Heart right ventricle (tissue), 16 donors: ENCODE results near the gene CFAP161. TPM values are rescaled to one million over a fixed set of nuclear protein-coding genes. Genes with fewer than 3 reads are reported as not detected.

ENCODE experiments used
- ATAC-seq, 8 donors: fragments of 200-7000 bp; cut with Tn5 transposase; one replicate each; pipeline ENCODE4 v1.9.1; 2020; ENCODE audit warnings: mild to moderate bottlenecking in 8 of 8, moderate library complexity in 8 of 8, moderate number of reproducible peaks in 1 of 8
- DNase-seq, 2 donors: peaks; one replicate each; pipeline ENCODE4 v3.0.0-alpha.2; 2020
- H3K27ac ChIP-seq, 10 donors: fragments of 200-600 bp; sonication (generic) in 2 of 10; one replicate each; pipeline versions ENCODE4 v1.5.0 to v1.8.0; 2020 to 2022; ENCODE audit warnings: mild to moderate bottlenecking in 3 of 10
- H3K27me3 ChIP-seq, 7 donors: fragments of 200-600 bp; one replicate each; pipeline ENCODE4 v1.8.0; 2021 to 2022; ENCODE audit warnings: mild to moderate bottlenecking in 2 of 7
- H3K36me3 ChIP-seq, 9 donors: fragments of 200-600 bp; sonication (generic) in 1 of 9; one replicate each; pipeline versions ENCODE4 v1.5.0 to v1.8.0; 2020 to 2022; ENCODE audit warnings: mild to moderate bottlenecking in 2 of 9
- H3K4me1 ChIP-seq, 9 donors: fragments of 200-600 bp; sonication (generic) in 1 of 9; one replicate each; pipeline versions ENCODE4 v1.5.0 to v1.8.0; 2020 to 2022; ENCODE audit warnings: mild to moderate bottlenecking in 4 of 9
- H3K4me3 ChIP-seq, 10 donors: fragments of 200-600 bp; sonication (generic) in 2 of 10; one replicate each; pipeline versions ENCODE4 v1.5.0 to v1.8.0; 2020 to 2022; ENCODE audit warnings: mild to moderate bottlenecking in 7 of 10, moderate library complexity in 2 of 10
- H3K9me3 ChIP-seq, 11 donors: fragments of 200-600 bp in 10 of 11; sonication (generic) in 2 of 11; one replicate each; pipeline versions ENCODE4 v1.5.0 to v1.8.0; 2013 to 2022; ENCODE audit warnings: mild to moderate bottlenecking in 2 of 11, control low read depth in 1 of 11, moderate library complexity in 1 of 11
- CTCF ChIP-seq, 9 donors: fragments of 200-600 bp; sonication (generic) in 2 of 9; IDR thresholded peaks; one replicate each; pipeline versions ENCODE4 v1.5.0 to v1.8.0; 2021 to 2022; ENCODE audit warnings: antibody characterized with exemption in 9 of 9, mild to moderate bottlenecking in 5 of 9, moderate library complexity in 1 of 9
- WGBS, 2 donors: extraction: QIAGEN DNeasy Blood & Tissue Kit; methylation state at CpG; one replicate each; pipeline ENCODE4 v1.1.7; 2013; ENCODE audit warnings: inconsistent platforms in 1 of 2; 5-methylcytosine and 5-hydroxymethylcytosine counted together
- intact Hi-C, 10 donors: fragments of 100-400 bp; cut with DNase I; formaldehyde crosslinking; loops; one replicate each; pipeline versions ENCODE4 v1.11.1 to v1.14.2; 2022
- polyA plus RNA-seq, 2 donors: library from polyadenylated mRNA; stranded (reverse); fragments of 200-250 nt; gene quantifications; one replicate each; pipeline ENCODE4 v1.2.3, GENCODE V29; 2013
- total RNA-seq, 10 donors: library from RNA; stranded (reverse); fragmentation: NEBNext Ultra II Directional in 3 of 10; extraction: Animal tissue kit (Norgen Biotek cat#: 25700) in 3 of 10; gene quantifications; one replicate each; pipeline versions ENCODE4 v1.2.1 to v1.2.4, GENCODE V29; 2021 to 2023
- donor health status: Arrhythmogenic right ventricular cardiomyopathy.
- donor health status: ischemic (EF 13 %, LVEDD 7.1; RV severe dilation, severe dysfunction).
- donor health status: healthy with polysubstance abuse.
- donor health status: DM: no; HTN: yes; CAD: no.
- donor health status: DM: no; HTN: no; CAD: no.
- donor health status: ischemic (EF 25% LVEDD 6.9; RV normal size, moderate dysfunction).
- donor health status: ischemic (EF 25% LVEDD 5.7; RV mildly dilated, moderate dysfunction).
- donor health status: healthy.
- donor health status: DM: yes; HTN: yes; CAD: no.
- donor health status: Ischemic cardiomyopathy.
- donor health status: ischemic (EF 35%, LVEDD 5.7; RV mildly dilated, moderate dysfunction).
- donor health status: nonischemic (EF 11% LVEDD 7.7; RV severe dilation, severe dysfunction).
- donor health status: DM: yes; HTN: yes; CAD: no.
- donor health status: PGD.
- donor health status: ischemic (EF 29% LVEDD 5.4; RV normal size, mild dysfunction).
- donor health status: nonischemic (EF 23%, LVEDD 6.1; RV moderate dilation, normal function).

CFAP161 gene
- total and polyA plus RNA-seq, 12 donors = 0.28 to 1.2 (median 0.83) TPM

- ATAC-seq (no peak), DNase-seq (no peak)
- Histone ChIP-seq H3K4me3 (no peak overlapping the region), H3K27ac (peak overlapping the region in 5 of 10 donors; percentile 58 to 78 (median 73)), H3K4me1 (peaks cover 6 to 48% (median 21%) of the 10 kb centered on the region in 9 donors), H3K9me3 (no peaks in the 10 kb centered on the region), H3K36me3 (no peaks in the 10 kb centered on the region), H3K27me3 (no peaks in the 10 kb centered on the region)
- WGBS, 2 donors = 95 to 96% methylated on average over 2 of the region's 2 CpGs
- intact Hi-C loops = no loop called here
- TF ChIP-seq CTCF (IDR thresholded peaks at IDR 0.05) = no peak
These were observed 34.1 kb downstream of the CFAP161 start for GRCh38 chr15:81168131-81168526.

GRCh38 chr15:81168644-81169043 lies 34.6 kb downstream of the CFAP161 start:
- intact Hi-C loops = no loop called here
- Histone ChIP-seq H3K36me3 (no peaks in the 10 kb centered on the region), H3K4me1 (peaks cover 6 to 48% (median 21%) of the 10 kb centered on the region in 9 donors), H3K27ac (peak overlapping the region in 1 of 10 donors; percentile 78), H3K9me3 (no peaks in the 10 kb centered on the region), H3K27me3 (no peaks in the 10 kb centered on the region), H3K4me3 (no peak overlapping the region)
- TF ChIP-seq CTCF (IDR thresholded peaks at IDR 0.05) = no peak
- DNase-seq (no peak), ATAC-seq (no peak)
- WGBS, 2 donors = 84 to 88% methylated on average over 2 of the region's 2 CpGs

- Histone ChIP-seq H3K4me3 (no peak overlapping the region), H3K27me3 (no peaks in the 10 kb centered on the region), H3K27ac (peak overlapping the region in 6 of 10 donors; percentile 1 to 69 (median 38)), H3K36me3 (no peaks in the 10 kb centered on the region), H3K9me3 (no peaks in the 10 kb centered on the region), H3K4me1 (peaks cover 6 to 62% (median 21%) of the 10 kb centered on the region in 9 donors)
- DNase-seq = no peak
- peak in 5 of 8 donors; percentile 15 to 39 (median 19) for ATAC-seq
- WGBS, 2 donors = 48 to 57% methylated on average over 3 of the region's 3 CpGs
- TF ChIP-seq CTCF (IDR thresholded peaks at IDR 0.05) = no peak
- intact Hi-C loops = no loop called here
These were observed 36.4 kb downstream of the CFAP161 start for GRCh38 chr15:81170511-81170910.

GRCh38 chr15:81171286-81171685 lies 37.2 kb downstream of the CFAP161 start:
- ATAC-seq (no peak), DNase-seq (no peak)
- H3K4me3 ChIP-seq = no peak overlapping the region
- H3K9me3 ChIP-seq = no peaks in the 10 kb centered on the region
- H3K27ac ChIP-seq = peak overlapping the region in 5 of 10 donors; percentile 1 to 69 (median 39)
- H3K4me1 ChIP-seq = peaks cover 6 to 66% (median 21%) of the 10 kb centered on the region in 9 donors
- no peak for TF ChIP-seq CTCF (IDR thresholded peaks at IDR 0.05)
- intact Hi-C loops = no loop called here
- H3K27me3 ChIP-seq = no peaks in the 10 kb centered on the region
- no peaks in the 10 kb centered on the region for H3K36me3 ChIP-seq
